Measurements from ENCODE around the gene PRKACB. TPM values are rescaled to one million over a fixed set of nuclear protein-coding genes. Genes with fewer than 3 reads are reported as not detected.

PRKACB gene
- total RNA-seq, 1 donor from 2014 or later: 64.9 TPM

DNA sequence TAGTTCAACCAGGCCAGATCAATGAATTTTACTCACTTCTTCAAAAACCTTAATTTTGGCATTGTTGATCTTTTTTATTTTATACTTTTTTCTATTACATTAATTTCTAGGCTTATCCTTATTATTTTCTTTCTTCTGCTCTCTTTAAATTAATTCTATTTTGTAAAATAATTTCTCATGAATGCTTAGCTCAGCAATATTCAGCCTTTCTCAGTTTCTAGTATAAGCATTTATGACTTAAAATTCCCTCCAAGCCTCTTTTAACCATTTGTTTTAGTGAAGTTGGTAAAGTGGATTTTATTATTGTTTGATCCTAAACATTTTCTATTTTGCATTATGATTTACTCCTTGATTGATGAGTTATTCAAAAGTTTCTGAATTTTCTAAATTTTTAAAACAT lies 136.8 kb downstream of the PRKACB start:
- Histone ChIP-seq H3K79me2 (ENCODE audit: insufficient read depth, low read length) (no peaks in the 10 kb centered on the region), H3K36me3 (ENCODE audit: insufficient read depth, low read length) (no peaks in the 10 kb centered on the region), H4K20me1 (ENCODE audit: insufficient read depth, low read length) (no peaks in the 10 kb centered on the region), H3K27ac (ENCODE audit: low read depth, low read length) (no peak overlapping the region), H3K4me3 (ENCODE audit: insufficient read depth, low read depth, low read length) (no peak overlapping the region), H2AFZ (ENCODE audit: low read depth, low read length) (no peak overlapping the region), H3K4me2 (ENCODE audit: low read length) (no peak overlapping the region), H3K4me1 (ENCODE audit: insufficient read depth, low read length) (no peaks in the 10 kb centered on the region), H3K9me3 (ENCODE audit: insufficient read depth, low read depth, low read length) (no peaks in the 10 kb centered on the region), H3K9ac (ENCODE audit: low read length) (no peak overlapping the region), H3K27me3 (ENCODE audit: insufficient read depth, low read length) (no peaks in the 10 kb centered on the region)
- TF ChIP-seq CTCF (IDR thresholded peaks at IDR 0.05; ENCODE audit: insufficient read depth, low read depth, low read length) (no peak), EZH2 (IDR thresholded peaks at IDR 0.05; ENCODE audit: insufficient read depth, low read length) (no peak)
- H3K36me3 Mint-ChIP-seq (ENCODE audit: low read depth, unreplicated experiment): no peaks in the 10 kb centered on the region
- FAIRE-seq: no peak
- H3K4me3 Mint-ChIP-seq (ENCODE audit: unreplicated experiment): no peak overlapping the region
- H3K27me3 Mint-ChIP-seq (ENCODE audit: low read depth, unreplicated experiment): no peaks in the 10 kb centered on the region
- peaks cover 5% of the 10 kb centered on the region for H3K9me3 Mint-ChIP-seq (ENCODE audit: unreplicated experiment)
- H3K4me1 Mint-ChIP-seq (ENCODE audit: low read depth, unreplicated experiment): peaks cover 5% of the 10 kb centered on the region
- no peak for DNase-seq (ENCODE audit: low read depth)
- no peak overlapping the region for H3K27ac Mint-ChIP-seq (ENCODE audit: unreplicated experiment)

DNA sequence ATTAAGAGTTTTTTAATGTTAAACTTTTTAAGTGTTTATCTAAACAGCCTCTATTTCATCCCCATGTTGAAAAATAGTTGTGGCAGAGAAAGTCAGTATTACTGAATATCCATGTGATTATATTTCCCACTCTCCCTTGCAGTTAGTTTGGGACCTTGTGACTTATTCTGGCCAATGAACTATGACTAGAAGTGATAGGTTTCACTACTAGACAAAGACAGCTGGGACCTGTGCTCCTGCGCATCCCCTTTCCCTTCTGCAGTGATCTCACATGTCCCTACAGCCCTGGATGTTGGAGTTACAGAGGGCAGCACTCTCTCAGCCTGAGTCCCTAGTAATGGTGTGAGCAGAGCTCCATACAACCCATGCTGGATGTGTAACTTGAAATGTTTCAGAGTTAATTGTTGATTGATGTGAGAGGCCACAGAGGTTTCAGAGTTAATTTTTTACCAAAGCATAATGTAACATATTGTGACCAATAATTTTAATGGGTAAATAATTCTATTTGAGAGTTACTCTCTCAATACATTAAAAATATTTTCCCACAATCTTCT lies 138.8 kb downstream of the PRKACB start:
- H3K4me2 ChIP-seq (ENCODE audit: low read length): no peak overlapping the region
- no peaks in the 10 kb centered on the region for H4K20me1 ChIP-seq (ENCODE audit: insufficient read depth, low read length)
- no peak overlapping the region for H3K9ac ChIP-seq (ENCODE audit: low read length)
- H3K4me1 Mint-ChIP-seq (ENCODE audit: low read depth, unreplicated experiment): peaks cover 5% of the 10 kb centered on the region
- H3K4me1 ChIP-seq (ENCODE audit: insufficient read depth, low read length): no peaks in the 10 kb centered on the region
- H3K36me3 Mint-ChIP-seq (ENCODE audit: low read depth, unreplicated experiment): peaks cover 2% of the 10 kb centered on the region
- no peaks in the 10 kb centered on the region for H3K27me3 Mint-ChIP-seq (ENCODE audit: low read depth, unreplicated experiment)
- H3K4me3 Mint-ChIP-seq (ENCODE audit: unreplicated experiment): no peak overlapping the region
- H3K79me2 ChIP-seq (ENCODE audit: insufficient read depth, low read length): no peaks in the 10 kb centered on the region
- H2AFZ ChIP-seq (ENCODE audit: low read depth, low read length): no peak overlapping the region
- H3K27me3 ChIP-seq (ENCODE audit: insufficient read depth, low read length): no peaks in the 10 kb centered on the region
- TF ChIP-seq EZH2 (IDR thresholded peaks at IDR 0.05; ENCODE audit: insufficient read depth, low read length) (no peak), CTCF (IDR thresholded peaks at IDR 0.05; ENCODE audit: insufficient read depth, low read depth, low read length) (no peak)
- no peaks in the 10 kb centered on the region for H3K9me3 ChIP-seq (ENCODE audit: insufficient read depth, low read depth, low read length)
- H3K4me3 ChIP-seq (ENCODE audit: insufficient read depth, low read depth, low read length): no peak overlapping the region
- no peak overlapping the region for H3K27ac Mint-ChIP-seq (ENCODE audit: unreplicated experiment)
- no peaks in the 10 kb centered on the region for H3K36me3 ChIP-seq (ENCODE audit: insufficient read depth, low read length)
- no peak overlapping the region for H3K27ac ChIP-seq (ENCODE audit: low read depth, low read length)
- FAIRE-seq (no peak), DNase-seq (ENCODE audit: low read depth) (no peak)
- peaks cover 13% of the 10 kb centered on the region for H3K9me3 Mint-ChIP-seq (ENCODE audit: unreplicated experiment)

DNA sequence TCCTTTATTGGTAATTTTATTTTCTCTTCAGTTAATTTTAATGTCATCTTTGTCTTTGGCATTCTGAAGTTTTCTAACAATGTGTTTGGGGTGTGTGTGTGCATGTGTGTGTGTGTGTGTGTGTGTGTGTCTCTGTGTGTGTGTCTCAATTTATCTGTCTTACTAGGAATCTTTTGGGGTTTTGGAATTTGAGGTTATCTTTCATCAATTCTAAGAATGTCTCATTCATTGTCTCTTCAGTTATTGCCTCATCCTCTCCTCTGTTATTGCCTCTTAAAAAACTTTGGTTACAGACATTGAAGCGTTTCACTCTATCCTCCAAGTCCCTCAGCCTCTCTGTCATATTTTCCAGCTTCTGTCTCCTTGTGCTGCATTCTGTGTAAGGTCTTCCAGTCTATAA lies 139.3 kb downstream of the PRKACB start:
- FAIRE-seq (no peak), DNase-seq (ENCODE audit: low read depth) (no peak)
- no peak overlapping the region for H3K4me2 ChIP-seq (ENCODE audit: low read length)
- H3K27me3 ChIP-seq (ENCODE audit: insufficient read depth, low read length): no peaks in the 10 kb centered on the region
- H3K9me3 ChIP-seq (ENCODE audit: insufficient read depth, low read depth, low read length): no peaks in the 10 kb centered on the region
- H2AFZ ChIP-seq (ENCODE audit: low read depth, low read length): no peak overlapping the region
- H3K4me1 ChIP-seq (ENCODE audit: insufficient read depth, low read length): no peaks in the 10 kb centered on the region
- TF ChIP-seq CTCF (IDR thresholded peaks at IDR 0.05; ENCODE audit: insufficient read depth, low read depth, low read length) (no peak), EZH2 (IDR thresholded peaks at IDR 0.05; ENCODE audit: insufficient read depth, low read length) (no peak)
- no peaks in the 10 kb centered on the region for H3K79me2 ChIP-seq (ENCODE audit: insufficient read depth, low read length)
- H3K4me1 Mint-ChIP-seq (ENCODE audit: low read depth, unreplicated experiment): peaks cover 5% of the 10 kb centered on the region
- no peaks in the 10 kb centered on the region for H3K36me3 ChIP-seq (ENCODE audit: insufficient read depth, low read length)
- peaks cover 2% of the 10 kb centered on the region for H3K36me3 Mint-ChIP-seq (ENCODE audit: low read depth, unreplicated experiment)
- no peak overlapping the region for H3K27ac Mint-ChIP-seq (ENCODE audit: unreplicated experiment)
- H3K9me3 Mint-ChIP-seq (ENCODE audit: unreplicated experiment): peaks cover 13% of the 10 kb centered on the region
- no peaks in the 10 kb centered on the region for H4K20me1 ChIP-seq (ENCODE audit: insufficient read depth, low read length)
- H3K27ac ChIP-seq (ENCODE audit: low read depth, low read length): no peak overlapping the region
- H3K4me3 ChIP-seq (ENCODE audit: insufficient read depth, low read depth, low read length): no peak overlapping the region
- no peak overlapping the region for H3K4me3 Mint-ChIP-seq (ENCODE audit: unreplicated experiment)
- no peak overlapping the region for H3K9ac ChIP-seq (ENCODE audit: low read length)
- H3K27me3 Mint-ChIP-seq (ENCODE audit: low read depth, unreplicated experiment): no peaks in the 10 kb centered on the region
